Measurements from ENCODE around the gene MFSD6. TPM values are rescaled to one million over a fixed set of nuclear protein-coding genes. Genes with fewer than 3 reads are reported as not detected.

Gene MFSD6
- polyA plus RNA-seq, 1 of the 3 experiments (the other 2 are of a cell fraction), result 15.1 TPM

- no peak overlapping the region for H2AFZ ChIP-seq (ENCODE audit: low read depth)
- WGBS (ENCODE audit: low lambda C conversion rate), result 82% methylated on average over 5 of the region's 5 CpGs
- H3F3A ChIP-seq (replicated peaks; ENCODE audit: insufficient read depth), result no peaks in the 10 kb centered on the region
- H3K36me3 ChIP-seq (replicated peaks in 1 of 2; ENCODE audit: control insufficient read depth in 1 of 2, insufficient read depth in 2 of 2, low read length in 1 of 2), result no peaks in the 10 kb centered on the region
- H3K9me2 ChIP-seq, result no peaks in the 10 kb centered on the region
- POLR2A ChIA-PET, result no interaction called here
- H3K4me3 ChIP-seq (ENCODE audit: low read depth in 2 of 2, low read length in 1 of 2), result no peak overlapping the region
- no peaks in the 10 kb centered on the region for H3K9me3 ChIP-seq
- no peak overlapping the region for H3K27ac ChIP-seq (ENCODE audit: low read depth in 2 of 2, low read length in 1 of 2)
- CTCF ChIA-PET, result interaction anchor here (1.2 kb wide), 1 partner anchor 11 kb away, joined by 3 read pairs; no protein-coding TSS in a partner anchor
- H3K79me2 ChIP-seq (ENCODE audit: insufficient read depth), result no peaks in the 10 kb centered on the region
- H3K4me1 ChIP-seq (ENCODE audit: control insufficient read depth in 1 of 2, insufficient read depth in 2 of 2, low read depth in 1 of 2, low read length in 1 of 2), result peaks cover 4% of the 10 kb centered on the region in 2 experiments; a peak in 3 of 4 replicates
- H4K20me1 ChIP-seq (ENCODE audit: insufficient read depth), result no peaks in the 10 kb centered on the region
- no peak overlapping the region for H3K9ac ChIP-seq
- no peak overlapping the region for H3K4me2 ChIP-seq
- no peaks in the 10 kb centered on the region for H3K27me3 ChIP-seq (ENCODE audit: insufficient read depth)
- no peak for DNase-seq
- TF ChIP-seq PBX3 (IDR thresholded peaks at IDR 0.05), result no peak
- no peak for TF ChIP-seq TCF12 (IDR thresholded peaks at IDR 0.05)
- no peak for TF ChIP-seq ZBTB33 (IDR thresholded peaks at IDR 0.05; ENCODE audit: borderline replicate concordance, low read depth)
- TF ChIP-seq GATA2 (CRISPR knock-in tag; IDR thresholded peaks at IDR 0.05), result no peak
- no peak for TF ChIP-seq JUND (IDR thresholded peaks at IDR 0.05)
- no peak for TF ChIP-seq NRF1 (IDR thresholded peaks at IDR 0.05; ENCODE audit: low read depth, low read length)
Observed at GRCh38 chr2:190460487-190460886, 52.3 kb downstream of the MFSD6 start.

- CTCF ChIA-PET, result no interaction called here
- no peaks in the 10 kb centered on the region for H3K9me3 ChIP-seq
- H3K9me2 ChIP-seq, result no peaks in the 10 kb centered on the region
- H3F3A ChIP-seq (replicated peaks; ENCODE audit: insufficient read depth), result no peaks in the 10 kb centered on the region
- no peaks in the 10 kb centered on the region for H3K27me3 ChIP-seq (ENCODE audit: insufficient read depth)
- TF ChIP-seq CTCF (IDR thresholded peaks at IDR 0.05) (no peak), TAF1 (IDR thresholded peaks at IDR 0.05; ENCODE audit: borderline replicate concordance, low read depth, low read length) (no peak), FOSL2 (IDR thresholded peaks at IDR 0.05; ENCODE audit: borderline replicate concordance, low read depth) (no peak), REST (IDR thresholded peaks at IDR 0.05; ENCODE audit: low read depth, low read length) (no peak), NFIC (IDR thresholded peaks at IDR 0.05; ENCODE audit: borderline replicate concordance) (no peak), TEAD4 (IDR thresholded peaks at IDR 0.05; ENCODE audit: borderline replicate concordance, insufficient read depth) (no peak), USF1 (IDR thresholded peaks at IDR 0.05; ENCODE audit: borderline replicate concordance, low read depth) (no peak), MAX (IDR thresholded peaks at IDR 0.05; ENCODE audit: low read depth) (no peak)
- no peaks in the 10 kb centered on the region for H3K79me2 ChIP-seq (ENCODE audit: insufficient read depth)
- no peak for DNase-seq
- H3K9ac ChIP-seq, result no peak overlapping the region
- no peak overlapping the region for H3K4me2 ChIP-seq
- no peak overlapping the region for H2AFZ ChIP-seq (ENCODE audit: low read depth)
- WGBS (ENCODE audit: low lambda C conversion rate), result 92% methylated on average over 2 of the region's 2 CpGs
- no peak overlapping the region for H3K4me3 ChIP-seq (ENCODE audit: low read depth in 2 of 2, low read length in 1 of 2)
- H4K20me1 ChIP-seq (ENCODE audit: insufficient read depth), result no peaks in the 10 kb centered on the region
- POLR2A ChIA-PET, result no interaction called here
- H3K27ac ChIP-seq (ENCODE audit: low read depth in 2 of 2, low read length in 1 of 2), result no peak overlapping the region
- peaks cover 14% of the 10 kb centered on the region in 2 experiments for H3K4me1 ChIP-seq (ENCODE audit: control insufficient read depth in 1 of 2, insufficient read depth in 2 of 2, low read depth in 1 of 2, low read length in 1 of 2)
- no peaks in the 10 kb centered on the region for H3K36me3 ChIP-seq (replicated peaks in 1 of 2; ENCODE audit: control insufficient read depth in 1 of 2, insufficient read depth in 2 of 2, low read length in 1 of 2)
Observed at GRCh38 chr2:190462181-190462580, 54.0 kb downstream of the MFSD6 start.
